Epithelial cell of esophagus (primary cell): ENCODE data around the gene COL16A1.
"Not testable (repeated sequence)": the region's sequence is repeated elsewhere in the genome, so short reads cannot be mapped to it uniquely, and the experiment has no call there.

Source experiments
- DNase-seq: peaks from one replicate; pipeline ENCODE4 v3.0.0; 2010; ENCODE audit warnings: low read depth
- H3K4me3 ChIP-seq: 2 replicates; pipeline ENCODE4 v1.5.1; 2011; ENCODE audit warnings: mild to moderate bottlenecking, low read length, control low read depth
- TF ChIP-seq, protein P1 (sequence below): IDR thresholded peaks from 2 replicates; pipeline ENCODE4 v1.5.1; 2011; ENCODE audit warnings: low read depth, mild to moderate bottlenecking, low read length, control low read depth, inconsistent platforms; ENCODE audit not compliant: insufficient read depth; ENCODE audit errors: missing control alignments

COL16A1 gene

DNA sequence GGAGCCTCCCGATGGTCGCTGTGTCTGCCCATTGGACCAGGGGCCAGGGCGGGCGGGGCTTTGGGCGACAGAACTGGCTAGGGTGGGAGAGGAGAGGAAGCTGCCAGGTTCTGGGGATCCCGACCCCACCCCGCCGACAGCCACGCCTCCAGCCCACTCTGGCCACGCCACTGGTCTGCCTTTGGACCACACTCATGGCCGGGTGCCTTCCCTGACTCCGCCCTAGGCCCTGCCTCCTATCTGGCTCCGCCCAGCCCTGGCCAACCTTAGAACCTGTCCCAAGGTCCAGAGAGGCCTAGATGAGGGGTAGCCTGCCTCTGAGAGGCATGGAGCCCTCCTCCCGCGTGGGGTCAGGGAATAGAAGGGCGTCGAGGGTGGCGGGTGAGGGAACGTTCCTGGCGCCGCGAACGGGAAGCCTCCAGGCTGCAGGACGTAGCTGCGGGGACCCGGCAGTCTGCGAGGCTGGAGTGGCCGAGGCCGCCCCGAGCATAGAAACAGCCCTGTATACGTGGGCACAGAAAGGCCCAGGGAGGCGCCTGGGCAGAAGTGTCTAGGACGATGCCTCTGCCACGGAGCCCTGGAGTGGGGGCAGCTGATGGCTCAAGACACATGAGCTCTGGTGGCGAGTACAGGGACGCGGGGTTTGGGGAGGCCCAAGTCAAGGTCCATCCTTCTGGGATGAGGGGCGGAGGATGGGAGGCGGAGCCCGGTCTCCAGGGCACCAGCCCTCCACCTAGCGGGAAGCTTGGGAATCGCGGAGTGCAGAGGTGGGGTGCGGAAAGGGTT, 11.5 kb upstream of the COL16A1 start:
- DNase-seq, result peak; percentile 71
- TF ChIP-seq, protein P1, sequence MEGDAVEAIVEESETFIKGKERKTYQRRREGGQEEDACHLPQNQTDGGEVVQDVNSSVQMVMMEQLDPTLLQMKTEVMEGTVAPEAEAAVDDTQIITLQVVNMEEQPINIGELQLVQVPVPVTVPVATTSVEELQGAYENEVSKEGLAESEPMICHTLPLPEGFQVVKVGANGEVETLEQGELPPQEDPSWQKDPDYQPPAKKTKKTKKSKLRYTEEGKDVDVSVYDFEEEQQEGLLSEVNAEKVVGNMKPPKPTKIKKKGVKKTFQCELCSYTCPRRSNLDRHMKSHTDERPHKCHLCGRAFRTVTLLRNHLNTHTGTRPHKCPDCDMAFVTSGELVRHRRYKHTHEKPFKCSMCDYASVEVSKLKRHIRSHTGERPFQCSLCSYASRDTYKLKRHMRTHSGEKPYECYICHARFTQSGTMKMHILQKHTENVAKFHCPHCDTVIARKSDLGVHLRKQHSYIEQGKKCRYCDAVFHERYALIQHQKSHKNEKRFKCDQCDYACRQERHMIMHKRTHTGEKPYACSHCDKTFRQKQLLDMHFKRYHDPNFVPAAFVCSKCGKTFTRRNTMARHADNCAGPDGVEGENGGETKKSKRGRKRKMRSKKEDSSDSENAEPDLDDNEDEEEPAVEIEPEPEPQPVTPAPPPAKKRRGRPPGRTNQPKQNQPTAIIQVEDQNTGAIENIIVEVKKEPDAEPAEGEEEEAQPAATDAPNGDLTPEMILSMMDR, result peak; percentile 87
- no peak overlapping the region for H3K4me3 ChIP-seq

DNA sequence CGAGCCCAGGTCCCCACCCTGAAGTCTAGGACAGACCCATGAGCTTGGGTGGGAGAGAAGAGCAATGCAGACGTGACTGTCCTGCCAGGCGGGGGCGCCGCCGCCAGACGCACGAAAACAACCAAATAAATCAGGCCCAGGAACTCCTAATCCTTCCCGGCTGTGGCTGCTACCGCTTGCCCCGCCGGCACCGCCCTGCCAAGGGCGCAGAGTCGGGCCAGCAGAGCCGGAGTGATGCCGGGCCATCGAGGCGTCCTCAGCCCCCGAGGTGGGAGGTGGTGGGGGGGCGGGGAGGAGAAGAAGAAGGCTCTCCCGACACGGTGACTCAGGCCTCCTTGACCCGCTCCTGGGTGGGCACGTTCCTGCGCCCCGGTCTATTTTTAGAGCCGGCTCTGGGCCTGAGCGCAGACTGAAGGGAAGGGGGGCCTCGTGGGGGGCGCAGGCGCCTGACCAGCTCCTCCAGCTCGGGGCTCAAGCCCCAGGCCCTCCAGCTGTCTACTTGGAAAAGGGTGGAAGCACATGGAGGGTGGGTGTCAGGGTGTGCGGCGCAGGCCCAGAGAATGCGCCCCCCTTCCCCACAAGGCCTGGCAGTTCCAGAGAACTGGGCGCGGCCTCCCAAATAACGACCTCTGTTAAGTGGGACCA, 10.7 kb upstream of the COL16A1 start:
- peak; percentile 56 for DNase-seq
- H3K4me3 ChIP-seq, result no peak overlapping the region
- TF ChIP-seq, protein P1, result peak; percentile 42

DNA sequence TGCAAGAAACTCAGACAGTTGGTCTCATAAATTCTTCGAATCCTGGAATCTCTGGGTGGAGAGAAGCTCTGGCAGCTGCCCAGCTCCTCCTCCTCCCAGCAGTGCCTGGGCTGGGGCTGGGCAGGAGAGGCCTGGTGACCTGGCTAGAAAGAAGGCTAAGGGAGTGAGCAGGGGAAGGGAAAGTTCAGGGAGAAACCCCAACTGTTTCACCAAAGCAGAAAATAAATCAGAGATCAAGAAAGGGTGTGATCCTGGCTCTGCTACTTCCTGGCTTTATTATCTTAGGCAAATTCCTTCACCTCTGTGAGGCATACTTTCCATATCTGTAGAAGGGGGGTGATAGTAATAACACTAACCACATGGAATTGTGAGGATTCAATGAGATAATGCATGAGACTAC, 8.8 kb upstream of the COL16A1 start:
- DNase-seq, result peak; percentile 22
- no peak overlapping the region for H3K4me3 ChIP-seq
- TF ChIP-seq, protein P1, result no peak

DNA sequence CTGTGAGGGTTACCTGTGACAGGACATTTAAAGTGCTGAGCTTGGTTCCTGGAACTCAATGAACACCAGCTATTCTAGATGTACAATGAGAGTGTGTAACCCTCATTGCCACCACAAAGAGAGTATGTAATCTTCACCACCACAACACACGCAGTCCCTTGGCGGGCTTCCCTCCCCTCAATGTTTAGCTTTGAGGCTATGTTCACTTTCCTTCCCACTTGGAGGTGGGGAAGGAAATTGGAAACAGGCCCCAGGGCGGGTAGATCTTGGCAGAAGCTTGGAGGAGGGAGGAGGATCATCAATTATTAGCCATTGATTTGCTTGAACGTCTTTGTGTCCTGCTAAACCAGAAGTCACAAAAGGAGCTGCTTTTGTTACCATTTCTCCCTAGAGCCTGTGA, 8.3 kb upstream of the COL16A1 start:
- H3K4me3 ChIP-seq, result no peak overlapping the region
- TF ChIP-seq, protein P1, result no peak
- DNase-seq, result no peak

DNA sequence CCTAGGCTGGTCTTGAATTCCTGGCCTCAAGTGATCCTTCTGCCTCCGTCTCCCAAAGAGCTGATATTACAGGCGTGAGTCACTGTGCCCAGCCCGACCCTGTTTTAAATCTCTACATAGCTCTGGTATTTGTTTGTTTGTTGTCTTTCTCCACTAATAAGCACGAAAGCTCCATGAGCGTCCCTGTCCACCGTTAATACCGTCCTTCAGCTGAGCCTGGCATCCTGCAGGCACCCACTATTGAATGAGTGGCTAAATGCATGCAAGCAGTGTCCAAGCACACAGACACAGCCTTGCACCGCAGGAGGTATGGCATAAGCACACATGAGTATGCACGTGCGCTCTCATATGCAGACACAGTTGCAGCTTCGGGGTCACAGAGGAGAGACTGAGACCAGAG, 4.5 kb upstream of the COL16A1 start:
- no peak overlapping the region for H3K4me3 ChIP-seq
- TF ChIP-seq, protein P1, result no peak
- DNase-seq, result peak; percentile 40

DNA sequence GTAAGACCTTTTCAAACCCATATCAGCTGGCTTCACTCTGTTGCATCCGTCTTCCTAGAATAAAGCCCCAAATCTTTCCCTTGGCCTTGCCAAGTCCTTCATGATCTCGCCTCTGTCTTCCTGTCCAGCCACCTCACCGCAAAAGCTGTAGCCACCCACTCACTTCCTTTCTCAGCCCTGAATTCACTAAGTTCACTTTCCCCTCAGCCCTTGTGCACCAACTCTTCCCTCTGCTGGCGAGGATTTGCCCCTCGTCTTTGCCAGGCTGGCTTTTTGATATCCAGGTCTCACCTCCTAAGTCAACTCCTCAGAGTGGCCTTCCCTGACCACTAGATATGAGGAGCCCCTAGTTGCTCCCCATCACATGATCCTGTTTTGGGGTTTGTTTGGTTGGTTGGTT, 3.9 kb upstream of the COL16A1 start:
- peak; percentile 45 for DNase-seq
- TF ChIP-seq, protein P1, result no peak
- no peak overlapping the region for H3K4me3 ChIP-seq

DNA sequence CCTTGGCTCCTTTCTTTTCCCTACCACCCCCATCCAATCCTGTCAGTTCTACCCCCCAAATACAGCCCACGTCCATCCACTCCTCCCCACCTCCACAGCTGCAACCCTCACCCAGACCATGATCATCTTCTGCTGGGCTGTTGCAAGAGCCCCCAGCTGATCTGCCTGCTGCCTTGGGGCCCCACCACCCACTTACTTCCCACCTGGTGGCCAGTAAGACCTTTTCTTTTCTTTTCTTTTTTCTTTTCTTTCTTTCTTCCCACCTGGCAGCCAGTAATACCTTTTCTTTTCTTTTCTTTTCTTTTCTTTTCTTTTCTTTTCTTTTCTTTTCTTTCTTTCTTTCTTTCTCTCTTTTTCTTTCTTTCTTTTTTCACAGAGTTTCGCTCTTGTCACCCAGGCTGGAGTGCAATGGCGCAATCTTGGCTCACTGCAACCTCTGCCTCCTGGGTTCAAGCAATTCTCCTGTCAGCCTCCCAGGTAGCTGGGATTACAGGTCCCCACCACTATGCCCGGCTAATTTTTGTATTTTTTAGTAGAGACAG, 3.3 kb upstream of the COL16A1 start:
- not testable (repeated sequence) for DNase-seq, H3K4me3 ChIP-seq
